HepG2 (cell line): ENCODE results near the gene NUP62. TPM values are rescaled to one million over a fixed set of nuclear protein-coding genes. Genes with fewer than 3 reads are reported as not detected.
A peak's percentile ranks its signal among the peaks of the same experiment; 100 is the strongest.

Source experiments
- ATAC-seq: fragments of 200-7000 bp; cut with Tn5 transposase; 3 replicates; pipeline ENCODE4 v1.9.1; 2020; ENCODE audit warnings: mild to moderate bottlenecking, moderate library complexity
- BruUV-seq: library from RNA; stranded (reverse); fragments of 400-500 nt; replicated peaks from 2 replicates; lab custom pipeline; 2021; lab: Mats Ljungman, UMichigan
- CTCF ChIA-PET: fragments of 300-600 bp; formaldehyde crosslinking; extraction: SDS; loops from one replicate; lab custom pipeline; 2021; ENCODE audit warnings: low total read pairs, inconsistent platforms, low intra/inter-chr PET ratio; lab: Yijun Ruan, JAX
- POLR2A ChIA-PET: fragments of 350-600 bp; sonication (Branson Sonifier 250); formaldehyde crosslinking; loops from one replicate; lab custom pipeline; 2020; ENCODE audit warnings: antibody characterized with exemption, inconsistent platforms; lab: Yijun Ruan, JAX
- DNase-seq: peaks from one replicate; pipeline ENCODE4 v3.0.0-alpha.2; 2015; ENCODE audit warnings: low spot score
- FAIRE-seq: peaks from 3 replicates; lab custom pipeline; 2011; peaks lifted over from hg19 to GRCh38; lab: Jason Lieb, UNC
- H2AFZ ChIP-seq: one replicate; pipeline ENCODE4 v1.6.1; 2011; ENCODE audit warnings: low read length, inconsistent platforms
- H3K27ac ChIP-seq: fragments of 300-600 bp; 3 replicates; pipeline ENCODE4 v1.8.0; 2011; ENCODE audit warnings: mixed run types, mild to moderate bottlenecking, mixed read lengths, low read length, inconsistent platforms; ENCODE audit not compliant: insufficient read depth; ENCODE audit errors: extremely low read length
- H3K27me3 ChIP-seq, 2 experiments: fragments of 200-600 bp in 1 of 2; 2 replicates in 1 of 2; 3 replicates in 1 of 2; pipeline versions ENCODE4 v1.6.0 to v1.8.0; 2011; ENCODE audit warnings: low read length in 2 of 2, mild to moderate bottlenecking in 2 of 2, moderate library complexity in 2 of 2, inconsistent platforms in 1 of 2; ENCODE audit not compliant: insufficient read depth in 2 of 2, control insufficient read depth in 1 of 2
- H3K36me3 ChIP-seq, 2 experiments: fragments of 200-600 bp in 1 of 2; replicated peaks in 1 of 2; 2 replicates in 1 of 2; 3 replicates in 1 of 2; pipeline versions ENCODE4 v1.5.1 to v1.8.0; 2011; ENCODE audit warnings: low read length in 2 of 2, inconsistent platforms in 1 of 2; ENCODE audit not compliant: insufficient read depth in 2 of 2, control insufficient read depth in 1 of 2
- H3K4me1 ChIP-seq: 2 replicates; pipeline ENCODE4 v1.5.1; 2012; ENCODE audit warnings: low read length, inconsistent platforms; ENCODE audit not compliant: insufficient read depth
- H3K4me2 ChIP-seq: 2 replicates; pipeline ENCODE4 v1.6.0; 2011; ENCODE audit warnings: low read depth, low read length, inconsistent platforms
- H3K4me3 ChIP-seq, 3 experiments: fragments of 200-600 bp in 1 of 3; sonication (generic), shearing (Covaris generic) in 1 of 3; replicated peaks in 1 of 3; 2 replicates each; pipeline ENCODE4 v1.5.1; 2011 to 2016; ENCODE audit warnings: low read length in 3 of 3, inconsistent platforms in 2 of 3, low read depth in 2 of 3, mild to moderate bottlenecking in 2 of 3, control low read depth in 1 of 3, mixed read lengths in 1 of 3; ENCODE audit not compliant: insufficient read depth in 1 of 3
- H3K79me2 ChIP-seq: one replicate; pipeline ENCODE4 v1.6.1; 2011; ENCODE audit warnings: low read length, inconsistent platforms; ENCODE audit not compliant: insufficient read depth
- H3K9ac ChIP-seq: 2 replicates; pipeline ENCODE4 v1.6.0; 2011; ENCODE audit warnings: mild to moderate bottlenecking, low read depth, low read length, inconsistent platforms; ENCODE audit not compliant: insufficient read depth
- H3K9me3 ChIP-seq: 2 replicates; pipeline ENCODE4 v1.5.1; 2012; ENCODE audit warnings: mild to moderate bottlenecking, low read length
- H4K20me1 ChIP-seq: 2 replicates; pipeline ENCODE4 v1.6.0; 2011; ENCODE audit warnings: inconsistent platforms, mild to moderate bottlenecking, low read length, moderate library complexity; ENCODE audit not compliant: insufficient read depth
- CSRNP1 ChIP-seq: sonication (generic); formaldehyde crosslinking; IDR thresholded peaks from 2 replicates; pipeline ENCODE4 v1.8.1; 2023; ENCODE audit warnings: mild to moderate bottlenecking, missing genetic modification reagents
- CSRNP2 ChIP-seq: sonication (generic); formaldehyde crosslinking; conservative IDR thresholded peaks from 2 replicates; pipeline ENCODE4 v1.8.0; 2022; ENCODE audit warnings: low read depth, missing genetic modification reagents
- E2F1 ChIP-seq: sonication (generic); formaldehyde crosslinking; IDR thresholded peaks from 2 replicates; pipeline ENCODE4 v1.5.0; 2020; ENCODE audit warnings: missing genetic modification reagents
- HOXA3 ChIP-seq: sonication (generic); formaldehyde crosslinking; IDR thresholded peaks from 2 replicates; pipeline ENCODE4 v1.5.0; 2020; ENCODE audit warnings: missing genetic modification reagents
- RBM22 ChIP-seq: fragments of 200-400 bp; formaldehyde crosslinking; optimal IDR thresholded peaks from 2 replicates; pipeline ENCODE3; 2017; ENCODE audit warnings: mild to moderate bottlenecking, low read length, moderate library complexity
- TFE3 ChIP-seq: IDR thresholded peaks from 2 replicates; pipeline ENCODE4 v1.6.1; 2016
- TIGD3 ChIP-seq: sonication (generic); formaldehyde crosslinking; IDR thresholded peaks from 2 replicates; pipeline ENCODE4 v1.5.1; 2020; ENCODE audit warnings: mild to moderate bottlenecking, missing genetic modification reagents, borderline replicate concordance
- TSC22D2 ChIP-seq: sonication (generic); formaldehyde crosslinking; IDR thresholded peaks from 2 replicates; pipeline ENCODE4 v1.5.1; 2020; ENCODE audit warnings: missing genetic modification reagents, mild to moderate bottlenecking, borderline replicate concordance
- ZBTB20 ChIP-seq: sonication (generic); formaldehyde crosslinking; IDR thresholded peaks from 2 replicates; pipeline ENCODE4 v1.8.1; 2023; ENCODE audit warnings: missing genetic modification reagents, low read depth, mild to moderate bottlenecking, borderline replicate concordance
- ZGPAT ChIP-seq: IDR thresholded peaks from 2 replicates; pipeline ENCODE4 v1.6.1; 2016; ENCODE audit warnings: mild to moderate bottlenecking
- ZSCAN22 ChIP-seq: sonication (generic); formaldehyde crosslinking; IDR thresholded peaks from 2 replicates; pipeline ENCODE4 v1.4.0; 2020; ENCODE audit warnings: mild to moderate bottlenecking, missing genetic modification reagents
- WGBS: methylation state at CpG from one replicate; pipeline ENCODE4 v1.1.6; 2017; ENCODE audit warnings: low lambda C conversion rate; 5-methylcytosine and 5-hydroxymethylcytosine counted together
- in situ Hi-C: cut with HindIII; loops from 2 replicates; pipeline ENCODE4 v1.10.0; 2017; ENCODE audit warnings: low pct_unique_long_range_greater_than_20kb; ENCODE audit not compliant: extremely low pct_ligation_motif_present
- intact Hi-C: fragments of 100-400 bp; cut with micrococcal nuclease; formaldehyde crosslinking; loops from one replicate; pipeline ENCODE4 v1.10.0; 2022; ENCODE audit not compliant: unreplicated experiment
- polyA plus RNA-seq, 8 experiments: library from polyadenylated mRNA; depleted of rRNA in 3 of 8; stranded (reverse) in 7 of 8; unstranded in 1 of 8; fragments of >200 nt; fragmentation: Illumina TruSeq in 4 of 8; extraction: Trizol in 4 of 8; gene quantifications; 2 replicates each; pipeline versions ENCODE4 v1.2.1 to v1.2.3, GENCODE V29; 2011 to 2016; ENCODE audit warnings: low read depth in 4 of 8, missing spikeins in 1 of 8, mixed read lengths in 1 of 8; ENCODE audit not compliant: insufficient read depth in 1 of 8
- total RNA-seq, 5 experiments: library from RNA; depleted of rRNA; stranded (reverse); fragments of >200 nt; fragmentation: Illumina TruSeq; extraction: Trizol; gene quantifications; 2 replicates each; pipeline ENCODE4 v1.2.3, GENCODE V29; 2016; ENCODE audit warnings: low read depth in 1 of 5

The NUP62 gene
- total and polyA plus RNA-seq, 2 of the 13 experiments (the other 11 are each of a cell fraction or from before 2014, with no cell fraction given) = 16.5 to 41.5 TPM

- TF ChIP-seq TSC22D2 (no peak), TFE3 (CRISPR knock-in tag) (no peak), HOXA3 (CRISPR knock-in tag) (peak; percentile 62), ZGPAT (CRISPR knock-in tag) (no peak)
Observed at GRCh38 chr19:49912965-49913685, 16.2 kb downstream of the NUP62 start (continued).

GRCh38 chr19:49911381-49912145 lies 17.7 kb downstream of the NUP62 start:
- intact Hi-C loops (no loop called here), in situ Hi-C loops (no loop called here)
- Histone ChIP-seq H3K4me2 (no peak overlapping the region), H2AFZ (no peak overlapping the region), H3K27ac (no peak overlapping the region), H3K4me3 (no peak overlapping the region), H3K9me3 (no peaks in the 10 kb centered on the region), H3K79me2 (peaks cover 9% of the 10 kb centered on the region), H3K9ac (no peak overlapping the region), H3K27me3 (no peaks in the 10 kb centered on the region), H3K36me3 (peaks cover 26 to 45% of the 10 kb centered on the region in 2 experiments), H4K20me1 (no peaks in the 10 kb centered on the region), H3K4me1 (peaks cover 24% of the 10 kb centered on the region)
- CTCF ChIA-PET = no interaction called here
- no TSS peak for BruUV-seq
- POLR2A ChIA-PET = interaction anchor here (1.0 kb wide), 1 partner anchor 18 kb away, joined by 4 read pairs; the partner anchor contains the start of gene NUP62
- no peak for ATAC-seq
- no peak for DNase-seq
- WGBS = 98% methylated on average over 8 of the region's 9 CpGs
- FAIRE-seq = no peak
- no peak for TF ChIP-seq CSRNP1 (CRISPR knock-in tag)
- peak; percentile 48 for TF ChIP-seq RBM22
- TF ChIP-seq ZBTB20 = no peak
- TF ChIP-seq ZSCAN22 = no peak
- TF ChIP-seq E2F1 (CRISPR knock-in tag) = no peak
- TF ChIP-seq TIGD3 = no peak
- TF ChIP-seq CSRNP2 = no peak
